Stimulated activated CD8-positive, alpha-beta memory T cell treated with anti-CD3 and anti-CD28 coated beads, Interleukin-12 subunit alpha, Interleukin-12 subunit beta, amount 100 ng/mL, for 1 hour (primary cell): ENCODE data around the gene CSNK1G3.
"Not testable (repeated sequence)": the region's sequence is repeated elsewhere in the genome, so short reads cannot be mapped to it uniquely, and the experiment has no call there.

ENCODE experiments used
- DNase-seq: peaks from one replicate; pipeline ENCODE4 v3.0.0-alpha.2; 2020; ENCODE audit warnings: low read depth

CSNK1G3 gene

GRCh38 chr5:123511648-123512605 is at the start of gene CSNK1G3:
CSNK1G3 (plus strand) TSS chr5:123512177; CDS start chr5:123545664, 33,487 bp downstream.
- peak; percentile 83 for DNase-seq

GRCh38 chr5:123466839-123467238 is 45.1 kb upstream of the CSNK1G3 start:
- DNase-seq = not testable (repeated sequence)

- no peak for DNase-seq
Measured at GRCh38 chr5:123471385-123471784, 40.6 kb upstream of the CSNK1G3 start.

GRCh38 chr5:123472150-123472924 is 39.6 kb upstream of the CSNK1G3 start:
- no peak for DNase-seq

- no peak for DNase-seq
Measured at GRCh38 chr5:123474228-123474627, 37.7 kb upstream of the CSNK1G3 start.

GRCh38 chr5:123476731-123477130 is 35.2 kb upstream of the CSNK1G3 start:
- DNase-seq = no peak

GRCh38 chr5:123478546-123478945 is 33.4 kb upstream of the CSNK1G3 start:
- no peak for DNase-seq

GRCh38 chr5:123482258-123482657 is 29.7 kb upstream of the CSNK1G3 start:
- no peak for DNase-seq

GRCh38 chr5:123483446-123484077 is 28.4 kb upstream of the CSNK1G3 start:
- no peak for DNase-seq

- DNase-seq = no peak
Measured at GRCh38 chr5:123485275-123485674, 26.7 kb upstream of the CSNK1G3 start.

- no peak for DNase-seq
Measured at GRCh38 chr5:123486951-123487655, 24.9 kb upstream of the CSNK1G3 start.

- DNase-seq = no peak
Measured at GRCh38 chr5:123490974-123491373, 21.0 kb upstream of the CSNK1G3 start.

GRCh38 chr5:123495211-123495610 is 16.8 kb upstream of the CSNK1G3 start:
- DNase-seq = not testable (repeated sequence)

GRCh38 chr5:123496892-123497291 is 15.1 kb upstream of the CSNK1G3 start:
- DNase-seq = no peak

- DNase-seq = no peak
Measured at GRCh38 chr5:123500471-123500870, 11.5 kb upstream of the CSNK1G3 start.

- no peak for DNase-seq
Measured at GRCh38 chr5:123502120-123502519, 9.9 kb upstream of the CSNK1G3 start.

GRCh38 chr5:123503299-123503698 is 8.7 kb upstream of the CSNK1G3 start:
- no peak for DNase-seq

GRCh38 chr5:123505633-123506032 is 6.3 kb upstream of the CSNK1G3 start:
- DNase-seq = no peak

GRCh38 chr5:123508441-123508840 is 3.5 kb upstream of the CSNK1G3 start:
- no peak for DNase-seq

- no peak for DNase-seq
Measured at GRCh38 chr5:123511290-123511647, 708 bp upstream of the CSNK1G3 start.

- peak; percentile 1 for DNase-seq
Measured at GRCh38 chr5:123512611-123513461, 859 bp downstream of the CSNK1G3 start.
